D721Med (cell line): ENCODE results near the gene PTPRN.

Source experiments
- DNase-seq: peaks from one replicate; pipeline ENCODE4 v3.0.0; 2011; ENCODE audit warnings: low spot score; ENCODE audit not compliant: insufficient read length
- FAIRE-seq: peaks from 2 replicates; lab custom pipeline; 2011; peaks lifted over from hg19 to GRCh38; lab: Jason Lieb, UNC
- CTCF ChIP-seq: IDR thresholded peaks from 2 replicates; pipeline ENCODE4 v1.5.1; 2012; ENCODE audit warnings: mild to moderate bottlenecking, control low read depth; ENCODE audit not compliant: insufficient read depth; ENCODE audit errors: missing control alignments

PTPRN gene

GRCh38 chr2:219296631-219297391 lies 12.4 kb downstream of the PTPRN start:
- DNase-seq (no peak), FAIRE-seq (no peak)
- TF ChIP-seq CTCF = no peak

DNA sequence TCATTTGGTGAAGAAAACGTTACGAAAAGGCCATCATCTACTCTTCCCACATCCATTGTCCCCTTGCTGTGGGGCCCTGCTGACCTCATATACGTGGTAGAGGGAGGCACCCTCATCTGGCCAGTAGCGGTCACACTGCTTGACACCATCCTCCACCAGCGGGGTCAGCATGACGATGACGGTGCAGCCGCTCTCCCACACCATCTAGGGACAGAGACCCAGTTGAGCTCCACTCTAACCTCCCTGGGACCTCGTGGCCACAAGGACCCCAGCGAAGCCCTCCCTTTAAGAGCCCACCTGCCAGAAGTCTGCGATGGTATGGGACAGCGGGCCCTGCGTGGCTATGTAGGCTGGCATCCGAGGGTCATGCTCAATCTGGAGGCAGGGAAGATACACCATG lies 13.1 kb downstream of the PTPRN start:
- TF ChIP-seq CTCF = no peak
- no peak for DNase-seq
- FAIRE-seq = no peak

DNA sequence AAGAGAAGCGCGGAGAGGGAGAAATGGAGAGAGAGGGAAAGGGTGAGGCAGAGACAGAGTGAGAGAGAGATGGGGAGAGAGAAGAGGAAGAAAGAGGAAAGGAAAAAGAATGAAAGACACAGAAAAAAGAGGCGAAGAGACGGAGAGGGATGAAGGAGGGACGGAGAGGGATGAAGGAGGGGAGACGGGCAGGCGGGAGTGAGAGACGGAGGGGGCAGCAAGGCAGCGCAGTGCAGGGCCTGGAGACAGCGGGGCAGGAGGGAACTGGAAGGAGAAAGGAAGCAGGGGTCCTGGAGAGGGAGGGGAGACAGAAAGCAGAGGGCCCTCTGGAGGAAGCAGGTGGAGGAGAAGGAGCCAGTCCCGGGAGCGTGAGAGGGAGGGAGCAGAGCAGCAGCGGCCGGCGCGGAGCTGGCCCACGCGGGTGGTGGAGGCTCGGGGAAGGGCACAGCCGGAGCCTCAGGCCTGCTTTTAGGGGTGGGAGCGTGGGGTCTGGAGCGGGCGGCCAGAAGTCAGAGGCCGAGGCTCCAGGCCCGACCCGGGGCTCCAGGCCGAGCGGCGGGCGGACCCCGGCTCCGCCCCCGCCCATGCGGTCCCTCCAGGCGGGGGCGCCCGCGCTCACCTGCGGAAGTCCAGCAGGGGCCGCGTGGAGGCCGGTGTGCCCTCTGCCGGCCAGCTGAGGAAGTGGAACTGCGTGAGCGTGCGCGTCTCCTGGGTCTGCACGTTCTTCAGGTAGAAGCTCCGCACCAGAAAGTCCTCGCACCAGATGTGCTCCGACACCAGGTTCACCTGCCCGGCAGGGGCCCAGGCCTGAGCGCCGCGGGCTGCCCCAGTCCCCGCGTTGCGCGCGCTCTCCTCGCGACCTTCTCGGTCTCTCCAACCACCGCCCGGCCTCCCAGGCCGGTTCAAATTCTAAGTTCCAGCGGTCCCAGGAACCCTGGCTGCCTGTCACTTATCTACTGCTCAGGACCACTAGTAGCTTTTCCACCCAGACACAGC lies 14.5 kb downstream of the PTPRN start:
- TF ChIP-seq CTCF = peak; percentile 87
- DNase-seq (peak; percentile 99), FAIRE-seq (no peak)

- TF ChIP-seq CTCF = no peak
- no peak for FAIRE-seq
Measured at GRCh38 chr2:219293736-219294231, 15.4 kb downstream of the PTPRN start.

DNA sequence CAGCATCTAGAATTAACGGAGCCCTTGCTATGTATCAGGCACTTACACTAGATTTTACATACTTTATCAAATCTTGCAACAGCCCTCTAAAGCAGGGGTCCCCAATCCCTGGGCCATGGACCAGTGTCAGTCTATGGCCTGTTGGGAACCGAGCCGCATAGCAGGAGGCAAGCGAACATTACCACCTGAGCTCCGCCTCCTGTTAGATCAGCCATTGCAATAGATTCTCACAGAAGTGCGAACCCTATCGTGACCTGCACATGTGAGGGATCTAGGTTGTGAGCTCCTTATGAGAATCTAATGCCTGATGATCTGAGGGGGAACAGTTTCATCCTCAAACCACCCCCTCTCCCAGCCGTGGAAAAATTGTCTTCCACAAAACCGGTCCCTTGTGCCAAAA lies 16.6 kb downstream of the PTPRN start:
- FAIRE-seq = no peak

More at GRCh38 chr2:219293736-219294231, 15.4 kb downstream of the PTPRN start:
- no peak for DNase-seq

GRCh38 chr2:219291910-219292490 lies 17.2 kb downstream of the PTPRN start:
- FAIRE-seq (no peak), DNase-seq (no peak)
- no peak for TF ChIP-seq CTCF

More for the DNA sequence above, 16.6 kb downstream of the PTPRN start:
- TF ChIP-seq CTCF = no peak
- DNase-seq = no peak
